ENCODE measurements around the gene CEP41.

DNA sequence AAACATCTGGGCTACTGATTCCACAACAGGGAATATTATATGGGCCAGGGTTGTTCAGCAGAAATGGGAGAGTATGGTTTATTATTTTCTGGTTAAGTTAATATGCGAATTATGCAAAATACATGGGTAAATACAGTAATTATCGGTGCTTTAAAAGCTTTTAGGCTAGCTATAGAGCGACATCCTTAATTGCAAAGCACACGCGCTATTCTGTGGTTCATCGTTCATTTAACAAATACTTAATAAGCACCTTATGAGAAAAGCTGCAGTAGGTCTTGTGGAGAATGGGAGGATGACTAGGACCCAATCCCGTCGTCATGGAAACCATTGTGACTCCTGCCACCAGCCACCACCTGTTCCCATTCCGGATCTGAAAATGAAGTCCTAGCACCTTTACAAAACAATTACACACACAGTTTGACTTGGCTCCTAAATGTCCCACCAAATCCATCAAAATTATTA is 623 bp upstream of the CEP41 start:
- TF ChIP-seq CTCF (optimal IDR thresholded peaks at IDR 0.05 in 1 of 3, IDR thresholded peaks at IDR 0.05 in 1 of 3, conservative IDR thresholded peaks at IDR 0.05 in 1 of 3; ENCODE audit: extremely low read depth in 1 of 3, insufficient read depth in 2 of 3, low read length in 3 of 3) (no peak), EZH2 (IDR thresholded peaks at IDR 0.05; ENCODE audit: low read length) (no peak)
